HepG2 (cell line): ENCODE measurements around the gene PSKH1. TPM values are rescaled to one million over a fixed set of nuclear protein-coding genes. Genes with fewer than 3 reads are reported as not detected.

ENCODE experiments used
- ATF5 ChIP-seq: sonication (generic); formaldehyde crosslinking; IDR thresholded peaks from 2 replicates; pipeline ENCODE4 v1.4.0; 2020; ENCODE audit warnings: mild to moderate bottlenecking, low read depth, missing genetic modification reagents
- ETV6 ChIP-seq: sonication (generic); formaldehyde crosslinking; conservative IDR thresholded peaks from 2 replicates; pipeline ENCODE4 v1.4.0; 2020; ENCODE audit warnings: missing genetic modification reagents
- FOSL2 ChIP-seq: sonication (generic); formaldehyde crosslinking; IDR thresholded peaks from 2 replicates; pipeline ENCODE4 v1.4.0; 2020; ENCODE audit warnings: missing genetic modification reagents
- KLF16 ChIP-seq, 2 experiments: sonication (generic) in 1 of 2; formaldehyde crosslinking in 1 of 2; IDR thresholded peaks; 2 replicates each; pipeline versions ENCODE4 v1.6.1 to v1.8.0; 2016 to 2023; ENCODE audit warnings: missing genetic modification reagents in 2 of 2, missing compliant biosample characterization in 1 of 2
- LCORL ChIP-seq, 2 experiments: fragments of 450-650 bp in 1 of 2; sonication (generic) in 1 of 2; formaldehyde crosslinking in 1 of 2; IDR thresholded peaks; 2 replicates each; pipeline versions ENCODE4 v1.5.0 to v1.6.1; 2017 to 2020; ENCODE audit warnings: antibody characterized with exemption in 1 of 2, missing genetic modification reagents in 1 of 2
- NFE2 ChIP-seq: sonication (generic); formaldehyde crosslinking; IDR thresholded peaks from 2 replicates; pipeline ENCODE4 v1.4.0; 2020; ENCODE audit warnings: missing genetic modification reagents
- PHB2 ChIP-seq: fragments of 450-650 bp; IDR thresholded peaks from 2 replicates; pipeline ENCODE4 v1.6.1; 2018; ENCODE audit not compliant: partially characterized antibody
- PHF21A ChIP-seq: sonication (generic); formaldehyde crosslinking; IDR thresholded peaks from 2 replicates; pipeline ENCODE4 v1.5.0; 2020; ENCODE audit warnings: mild to moderate bottlenecking, missing genetic modification reagents
- RAD21 ChIP-seq: fragments of 450-650 bp; formaldehyde crosslinking; IDR thresholded peaks from 2 replicates; pipeline ENCODE4 v1.5.0; 2020; ENCODE audit warnings: mild to moderate bottlenecking
- SP1 ChIP-seq, 2 experiments: fragments of 450-650 bp in 1 of 2; sonication (generic) in 1 of 2; formaldehyde crosslinking in 1 of 2; IDR thresholded peaks; 2 replicates each; pipeline versions ENCODE4 v1.4.0 to v1.6.1; 2016 to 2020; ENCODE audit warnings: missing genetic modification reagents in 1 of 2
- ZBTB49 ChIP-seq: sonication (generic); formaldehyde crosslinking; IDR thresholded peaks from 2 replicates; pipeline ENCODE4 v1.4.0; 2020; ENCODE audit warnings: missing genetic modification reagents, borderline replicate concordance
- ZNF616 ChIP-seq: sonication (generic); formaldehyde crosslinking; IDR thresholded peaks from 2 replicates; pipeline ENCODE4 v1.5.0; 2020; ENCODE audit warnings: low read depth, mild to moderate bottlenecking, missing genetic modification reagents
- ZNF878 ChIP-seq: sonication (generic); formaldehyde crosslinking; IDR thresholded peaks from 2 replicates; pipeline ENCODE4 v1.8.1; 2023; ENCODE audit warnings: mild to moderate bottlenecking, missing genetic modification reagents, moderate library complexity
- ZUFSP ChIP-seq: sonication (generic); formaldehyde crosslinking; IDR thresholded peaks from 2 replicates; pipeline ENCODE4 v1.9.0; 2021; ENCODE audit warnings: missing genetic modification reagents, mild to moderate bottlenecking, borderline replicate concordance
- polyA plus RNA-seq, 8 experiments: library from polyadenylated mRNA; depleted of rRNA in 3 of 8; stranded (reverse) in 7 of 8; unstranded in 1 of 8; fragments of >200 nt; fragmentation: Illumina TruSeq in 4 of 8; extraction: Trizol in 4 of 8; gene quantifications; 2 replicates each; pipeline versions ENCODE4 v1.2.1 to v1.2.3, GENCODE V29; 2011 to 2016; ENCODE audit warnings: low read depth in 4 of 8, missing spikeins in 1 of 8, mixed read lengths in 1 of 8; ENCODE audit not compliant: insufficient read depth in 1 of 8
- total RNA-seq, 5 experiments: library from RNA; depleted of rRNA; stranded (reverse); fragments of >200 nt; fragmentation: Illumina TruSeq; extraction: Trizol; gene quantifications; 2 replicates each; pipeline ENCODE4 v1.2.3, GENCODE V29; 2016; ENCODE audit warnings: low read depth in 1 of 5
- TF ChIP-seq, protein P1 (sequence below), 2 experiments: IDR thresholded peaks; 2 replicates each; pipeline ENCODE4 v1.6.1; 2011 to 2012; ENCODE audit warnings: low read length in 2 of 2, borderline replicate concordance in 1 of 2, low read depth in 1 of 2, mild to moderate bottlenecking in 1 of 2, moderate library complexity in 1 of 2
- TF ChIP-seq, protein P2 (sequence below): sonication (generic); formaldehyde crosslinking; IDR thresholded peaks from 2 replicates; pipeline ENCODE4 v1.4.0; 2020; ENCODE audit warnings: missing genetic modification reagents

PSKH1 gene
- total and polyA plus RNA-seq, 2 of the 13 experiments (the other 11 are each of a cell fraction or from before 2014, with no cell fraction given), result 8.4 to 19.1 TPM

DNA sequence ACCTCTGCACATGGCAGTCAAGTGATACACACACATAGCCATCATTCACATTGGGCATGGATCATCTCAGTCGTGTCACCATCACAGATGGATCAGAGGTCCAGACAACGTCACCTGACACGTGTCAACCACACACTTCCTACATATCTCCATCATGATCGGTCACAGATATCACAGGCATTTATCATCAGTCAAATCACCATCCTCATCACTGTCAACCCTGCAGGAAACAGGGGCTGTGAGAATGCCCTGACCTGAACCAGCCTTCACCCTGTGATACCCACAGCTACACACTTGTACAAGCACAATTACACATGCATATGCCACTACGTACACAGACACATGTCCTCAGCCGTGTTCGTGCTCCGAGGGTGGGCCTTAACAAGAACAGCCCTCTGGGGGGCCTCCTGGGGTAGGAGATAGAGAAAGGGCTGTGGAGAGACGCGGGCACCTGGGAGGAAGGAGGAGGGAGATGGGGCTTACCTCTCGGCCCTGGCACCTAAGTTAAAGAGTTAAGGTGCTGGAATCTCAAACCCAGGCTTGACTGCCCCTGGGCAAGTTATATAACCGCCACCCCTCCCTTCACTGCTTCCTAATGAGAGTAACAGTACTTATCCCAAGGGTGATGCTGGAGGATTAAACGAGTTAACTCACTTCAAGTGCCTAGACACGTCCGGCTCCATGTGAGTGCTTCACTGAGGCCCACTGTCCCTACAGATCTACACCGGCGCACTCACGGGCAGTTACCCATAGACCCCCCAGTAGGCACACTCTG lies 74.3 kb downstream of the PSKH1 start (continued):
- TF ChIP-seq, protein P1, sequence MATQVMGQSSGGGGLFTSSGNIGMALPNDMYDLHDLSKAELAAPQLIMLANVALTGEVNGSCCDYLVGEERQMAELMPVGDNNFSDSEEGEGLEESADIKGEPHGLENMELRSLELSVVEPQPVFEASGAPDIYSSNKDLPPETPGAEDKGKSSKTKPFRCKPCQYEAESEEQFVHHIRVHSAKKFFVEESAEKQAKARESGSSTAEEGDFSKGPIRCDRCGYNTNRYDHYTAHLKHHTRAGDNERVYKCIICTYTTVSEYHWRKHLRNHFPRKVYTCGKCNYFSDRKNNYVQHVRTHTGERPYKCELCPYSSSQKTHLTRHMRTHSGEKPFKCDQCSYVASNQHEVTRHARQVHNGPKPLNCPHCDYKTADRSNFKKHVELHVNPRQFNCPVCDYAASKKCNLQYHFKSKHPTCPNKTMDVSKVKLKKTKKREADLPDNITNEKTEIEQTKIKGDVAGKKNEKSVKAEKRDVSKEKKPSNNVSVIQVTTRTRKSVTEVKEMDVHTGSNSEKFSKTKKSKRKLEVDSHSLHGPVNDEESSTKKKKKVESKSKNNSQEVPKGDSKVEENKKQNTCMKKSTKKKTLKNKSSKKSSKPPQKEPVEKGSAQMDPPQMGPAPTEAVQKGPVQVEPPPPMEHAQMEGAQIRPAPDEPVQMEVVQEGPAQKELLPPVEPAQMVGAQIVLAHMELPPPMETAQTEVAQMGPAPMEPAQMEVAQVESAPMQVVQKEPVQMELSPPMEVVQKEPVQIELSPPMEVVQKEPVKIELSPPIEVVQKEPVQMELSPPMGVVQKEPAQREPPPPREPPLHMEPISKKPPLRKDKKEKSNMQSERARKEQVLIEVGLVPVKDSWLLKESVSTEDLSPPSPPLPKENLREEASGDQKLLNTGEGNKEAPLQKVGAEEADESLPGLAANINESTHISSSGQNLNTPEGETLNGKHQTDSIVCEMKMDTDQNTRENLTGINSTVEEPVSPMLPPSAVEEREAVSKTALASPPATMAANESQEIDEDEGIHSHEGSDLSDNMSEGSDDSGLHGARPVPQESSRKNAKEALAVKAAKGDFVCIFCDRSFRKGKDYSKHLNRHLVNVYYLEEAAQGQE (IDR thresholded peaks at IDR 0.05; ENCODE audit: borderline replicate concordance in 1 of 2, low read depth in 1 of 2, low read length in 2 of 2), result no peak
- TF ChIP-seq ATF5 (CRISPR knock-in tag) (no peak), ZBTB49 (CRISPR knock-in tag) (no peak), ZNF616 (CRISPR knock-in tag) (no peak), NFE2 (CRISPR knock-in tag) (no peak), ZUFSP (no peak), SP1 (IDR thresholded peaks at IDR 0.05) (no peak), SP1 (CRISPR knock-in tag; IDR thresholded peaks at IDR 0.05) (no peak; the same call in 1 of the 2 replicates), ZNF878 (no peak), RAD21 (CRISPR knock-in tag) (no peak), PHB2 (no peak), LCORL (IDR thresholded peaks at IDR 0.05) (no peak), LCORL (CRISPR knock-in tag; IDR thresholded peaks at IDR 0.05) (no peak; the same call in 1 of the 2 replicates), KLF16 (CRISPR knock-in tag; IDR thresholded peaks at IDR 0.05) (no peak), FOSL2 (no peak; the same call in 1 of the 2 replicates), PHF21A (CRISPR knock-in tag) (no peak), ETV6 (CRISPR knock-in tag) (no peak)
- TF ChIP-seq, protein P2, sequence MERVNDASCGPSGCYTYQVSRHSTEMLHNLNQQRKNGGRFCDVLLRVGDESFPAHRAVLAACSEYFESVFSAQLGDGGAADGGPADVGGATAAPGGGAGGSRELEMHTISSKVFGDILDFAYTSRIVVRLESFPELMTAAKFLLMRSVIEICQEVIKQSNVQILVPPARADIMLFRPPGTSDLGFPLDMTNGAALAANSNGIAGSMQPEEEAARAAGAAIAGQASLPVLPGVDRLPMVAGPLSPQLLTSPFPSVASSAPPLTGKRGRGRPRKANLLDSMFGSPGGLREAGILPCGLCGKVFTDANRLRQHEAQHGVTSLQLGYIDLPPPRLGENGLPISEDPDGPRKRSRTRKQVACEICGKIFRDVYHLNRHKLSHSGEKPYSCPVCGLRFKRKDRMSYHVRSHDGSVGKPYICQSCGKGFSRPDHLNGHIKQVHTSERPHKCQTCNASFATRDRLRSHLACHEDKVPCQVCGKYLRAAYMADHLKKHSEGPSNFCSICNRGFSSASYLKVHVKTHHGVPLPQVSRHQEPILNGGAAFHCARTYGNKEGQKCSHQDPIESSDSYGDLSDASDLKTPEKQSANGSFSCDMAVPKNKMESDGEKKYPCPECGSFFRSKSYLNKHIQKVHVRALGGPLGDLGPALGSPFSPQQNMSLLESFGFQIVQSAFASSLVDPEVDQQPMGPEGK (CRISPR knock-in tag), result no peak
